Suprapubic skin (tissue), 4 donors: ENCODE results near the gene RAMAC.

Source experiments
- POLR2A ChIP-seq, 2 donors: fragments of 450-650 bp; IDR thresholded peaks; one replicate each; pipeline ENCODE4 v1.6.1; 2017; ENCODE audit warnings: antibody characterized with exemption in 2 of 2, mild to moderate bottlenecking in 2 of 2, moderate library complexity in 2 of 2
- POLR2AphosphoS5 ChIP-seq, 3 donors: sonication (generic); formaldehyde crosslinking; IDR thresholded peaks; one replicate each; pipeline ENCODE4 v1.6.1; 2017; ENCODE audit warnings: antibody characterized with exemption in 3 of 3
- TF ChIP-seq, protein P1 (sequence below), 2 donors: fragments of 200-600 bp in 1 of 2; fragments of 450-650 bp in 1 of 2; sonication (generic) in 1 of 2; IDR thresholded peaks; one replicate each; pipeline ENCODE4 v1.5.1; 2016 to 2019; ENCODE audit warnings: antibody characterized with exemption in 2 of 2, mild to moderate bottlenecking in 1 of 2, moderate library complexity in 1 of 2

DNA sequence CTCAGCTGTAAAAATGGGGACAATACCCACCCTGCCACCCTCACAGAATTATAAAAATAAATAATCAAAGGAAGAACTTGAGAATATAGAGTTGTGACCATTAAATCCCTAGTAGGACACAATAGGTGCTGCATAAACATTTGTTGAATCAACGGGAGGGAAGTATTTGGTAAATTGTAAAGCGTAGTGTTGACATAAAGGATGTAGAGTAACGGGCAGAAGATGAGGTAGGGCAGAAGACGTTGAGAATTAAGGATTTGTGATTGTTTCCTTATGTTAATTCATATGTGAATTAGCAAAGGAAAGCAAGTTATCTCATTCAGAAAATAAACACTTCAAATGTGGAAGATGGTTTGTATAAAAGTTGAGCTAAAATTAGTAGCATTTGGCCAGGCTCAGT is 7.1 kb downstream of the RAMAC start:
- no peak for TF ChIP-seq POLR2AphosphoS5 (IDR thresholded peaks at IDR 0.05)
- TF ChIP-seq, protein P1, sequence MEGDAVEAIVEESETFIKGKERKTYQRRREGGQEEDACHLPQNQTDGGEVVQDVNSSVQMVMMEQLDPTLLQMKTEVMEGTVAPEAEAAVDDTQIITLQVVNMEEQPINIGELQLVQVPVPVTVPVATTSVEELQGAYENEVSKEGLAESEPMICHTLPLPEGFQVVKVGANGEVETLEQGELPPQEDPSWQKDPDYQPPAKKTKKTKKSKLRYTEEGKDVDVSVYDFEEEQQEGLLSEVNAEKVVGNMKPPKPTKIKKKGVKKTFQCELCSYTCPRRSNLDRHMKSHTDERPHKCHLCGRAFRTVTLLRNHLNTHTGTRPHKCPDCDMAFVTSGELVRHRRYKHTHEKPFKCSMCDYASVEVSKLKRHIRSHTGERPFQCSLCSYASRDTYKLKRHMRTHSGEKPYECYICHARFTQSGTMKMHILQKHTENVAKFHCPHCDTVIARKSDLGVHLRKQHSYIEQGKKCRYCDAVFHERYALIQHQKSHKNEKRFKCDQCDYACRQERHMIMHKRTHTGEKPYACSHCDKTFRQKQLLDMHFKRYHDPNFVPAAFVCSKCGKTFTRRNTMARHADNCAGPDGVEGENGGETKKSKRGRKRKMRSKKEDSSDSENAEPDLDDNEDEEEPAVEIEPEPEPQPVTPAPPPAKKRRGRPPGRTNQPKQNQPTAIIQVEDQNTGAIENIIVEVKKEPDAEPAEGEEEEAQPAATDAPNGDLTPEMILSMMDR (IDR thresholded peaks at IDR 0.05): no peak
- no peak for TF ChIP-seq POLR2A (IDR thresholded peaks at IDR 0.05)
